HG02571 (cell line): ENCODE measurements around the gene MAML2.

ENCODE experiments used
- ATAC-seq: cut with Tn5 transposase; IDR thresholded peaks from one replicate; pipeline ENCODE4 v1.9.1; 2021; ENCODE audit warnings: mild to moderate bottlenecking, moderate library complexity; ENCODE audit not compliant: unreplicated experiment

MAML2 gene

DNA sequence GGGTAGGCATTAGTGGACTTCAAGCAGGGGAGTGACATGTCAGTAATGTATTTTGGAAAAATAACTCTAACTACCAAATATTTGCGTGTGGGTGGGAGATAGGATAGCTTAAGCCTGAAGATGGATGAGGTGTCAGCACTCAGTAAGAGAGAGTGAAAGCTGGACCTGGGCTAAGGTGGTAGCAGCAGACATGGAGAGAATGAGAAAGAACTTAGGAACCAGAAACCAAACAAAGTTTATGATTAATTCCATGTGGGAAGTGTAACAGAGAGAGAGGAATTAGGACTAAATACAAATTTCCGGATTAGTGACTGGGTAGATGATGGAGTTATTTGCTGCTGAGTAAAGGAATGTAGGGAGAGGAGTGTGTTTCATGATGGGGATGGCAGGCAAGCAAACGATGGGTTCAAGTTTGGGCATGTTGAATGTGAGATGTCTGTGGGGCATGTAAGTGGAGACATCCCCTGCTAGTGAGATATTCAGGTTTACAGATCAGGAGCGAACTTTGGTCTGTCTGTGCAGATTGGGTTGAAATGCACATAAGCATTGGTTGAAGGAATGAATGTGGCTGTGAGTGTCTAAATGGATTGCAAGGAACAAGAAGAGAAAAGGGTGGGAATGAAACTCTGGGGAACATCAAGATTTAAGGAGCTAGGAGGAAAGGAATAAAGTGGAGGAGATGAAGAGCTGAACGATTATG lies 233.5 kb downstream of the MAML2 start:
- ATAC-seq = no peak

DNA sequence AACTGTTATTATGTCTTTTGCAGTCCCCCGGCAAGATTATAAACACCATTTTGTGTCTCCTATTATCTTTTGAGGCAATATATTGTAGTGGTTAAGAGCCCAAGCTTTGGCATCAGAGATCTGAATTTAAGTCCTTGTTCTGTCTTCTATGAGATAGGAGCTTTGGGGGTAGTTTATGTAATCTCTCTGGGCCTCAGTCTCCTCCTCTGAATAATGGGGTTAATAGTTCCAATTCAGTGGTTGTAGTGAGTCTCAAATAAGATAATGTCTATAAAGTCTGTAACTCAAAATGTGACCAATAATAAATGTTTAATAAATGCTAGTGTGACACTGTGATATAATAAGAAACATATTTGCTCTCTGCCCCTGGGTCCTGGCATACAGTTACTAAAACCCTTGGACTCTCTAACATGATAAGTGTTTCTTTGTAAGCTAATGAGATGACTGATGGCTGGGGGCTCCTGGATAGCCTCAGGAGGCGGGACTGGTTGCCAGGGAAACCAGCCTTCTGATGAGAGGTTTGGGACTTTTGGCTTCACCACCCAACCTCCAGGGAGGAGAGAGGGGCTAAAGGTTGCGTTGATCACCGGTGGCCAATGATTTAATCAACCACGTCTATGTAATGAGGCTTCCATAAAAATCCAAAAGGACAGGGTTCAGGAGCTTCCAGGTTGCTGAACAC lies 235.7 kb downstream of the MAML2 start:
- no peak for ATAC-seq

DNA sequence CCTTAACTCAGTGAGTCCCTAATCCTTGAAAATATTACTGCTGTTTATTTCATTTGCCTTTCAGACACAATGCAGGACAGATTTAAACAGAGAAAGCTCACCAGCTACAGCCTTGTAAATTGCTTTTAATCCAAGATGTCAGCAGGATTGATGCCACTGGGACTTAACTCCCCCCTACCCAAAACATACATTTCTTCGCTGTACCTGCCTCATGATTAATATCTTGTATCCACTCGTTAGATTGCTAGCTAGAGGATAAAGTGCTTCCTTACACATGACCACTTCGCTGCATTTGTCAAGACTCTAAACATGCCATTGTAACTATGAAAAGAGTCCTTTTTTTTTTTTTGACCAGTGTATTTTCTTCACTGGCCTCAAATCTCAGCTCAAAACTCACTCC lies 236.3 kb downstream of the MAML2 start:
- ATAC-seq = no peak

DNA sequence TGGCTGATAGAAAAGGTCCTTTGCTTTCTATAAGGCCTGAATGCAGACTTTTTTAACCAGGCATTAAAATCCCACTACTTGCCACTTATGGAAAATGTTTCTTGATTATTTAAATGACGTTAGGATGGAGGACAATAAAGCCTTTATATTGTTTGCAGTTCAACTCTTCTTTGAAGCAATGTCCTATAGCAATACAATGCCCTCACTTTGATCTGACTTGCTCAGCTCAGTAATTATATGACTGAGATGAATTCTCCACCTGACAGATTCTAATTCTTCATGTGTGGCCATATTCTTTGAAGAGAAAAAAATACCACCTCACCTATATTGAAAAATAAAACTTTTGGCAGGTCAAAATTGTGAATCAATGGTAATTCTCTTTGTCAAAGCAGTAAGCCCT lies 237.1 kb downstream of the MAML2 start:
- no peak for ATAC-seq

DNA sequence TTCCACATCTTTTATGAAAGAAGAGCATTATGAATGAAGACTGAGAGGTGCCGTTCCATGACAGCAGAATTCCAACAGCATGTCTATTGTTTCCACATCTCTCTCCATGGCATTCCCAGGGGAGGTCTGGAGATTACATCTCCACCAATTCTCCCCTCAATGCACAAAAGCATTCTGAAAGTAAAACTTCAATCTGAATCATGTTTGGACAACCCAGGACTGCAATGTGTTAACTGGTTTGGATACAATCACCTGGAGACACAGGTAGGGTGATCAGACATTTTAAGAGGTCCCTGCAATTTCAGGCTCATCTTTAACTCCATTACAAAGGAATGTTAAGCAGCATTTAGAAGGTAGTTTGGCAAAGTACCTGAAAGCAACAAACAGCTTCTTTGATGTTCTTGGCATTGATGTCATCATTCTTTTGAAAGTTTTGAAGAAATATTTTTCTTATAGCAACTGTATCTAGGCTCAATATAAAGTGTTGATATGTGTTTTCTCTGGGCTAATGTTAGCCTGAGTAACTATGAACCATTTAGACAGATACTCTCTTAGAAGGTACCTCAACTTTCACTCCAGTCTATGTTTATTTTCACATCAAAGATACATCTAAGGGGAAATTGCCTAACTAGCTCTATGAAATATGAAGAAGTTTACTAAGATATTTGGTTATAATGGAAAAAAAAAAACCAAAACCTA lies 237.6 kb downstream of the MAML2 start:
- no peak for ATAC-seq

GRCh38 chr11:96104496-96104895 lies 238.5 kb downstream of the MAML2 start:
- ATAC-seq = no peak

GRCh38 chr11:96103721-96104120 lies 239.3 kb downstream of the MAML2 start:
- ATAC-seq = no peak

DNA sequence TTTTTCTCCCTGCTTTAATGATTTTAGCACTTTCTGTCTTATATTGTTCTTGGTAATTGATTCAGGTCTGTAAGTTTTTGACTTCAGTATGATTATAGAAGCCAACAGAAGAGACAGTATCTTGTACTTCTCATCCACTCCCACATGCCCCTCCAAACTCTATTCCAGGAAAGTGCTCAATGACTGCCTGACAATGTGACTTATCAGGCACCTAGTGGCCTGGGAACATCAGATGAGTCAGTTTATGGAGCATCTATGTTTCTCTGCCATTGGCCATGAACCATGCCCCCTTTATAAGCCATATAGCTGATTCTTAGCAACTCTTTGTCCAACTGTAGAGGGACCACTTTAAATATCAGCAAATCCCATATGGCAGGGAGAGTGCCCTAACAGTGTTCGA lies 239.9 kb downstream of the MAML2 start:
- ATAC-seq = no peak

DNA sequence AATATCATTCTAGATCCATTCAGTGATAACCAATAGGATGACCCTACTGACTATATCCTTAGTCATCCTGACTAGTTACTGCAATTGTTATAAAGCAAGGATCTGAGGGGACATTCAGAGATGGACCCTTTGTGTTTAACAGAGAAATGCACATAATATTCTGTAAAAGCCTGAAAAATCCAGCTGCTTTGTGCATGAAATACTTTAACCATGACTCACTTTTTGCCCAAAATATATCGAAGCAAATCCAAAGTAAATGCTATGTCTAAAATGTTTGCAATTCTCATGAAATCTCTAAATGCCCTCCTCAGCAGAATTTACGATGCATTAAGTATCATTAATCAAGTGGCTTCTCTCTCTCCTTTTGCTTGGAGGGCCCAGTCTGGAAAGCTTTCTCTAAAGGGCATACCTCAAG lies 240.3 kb downstream of the MAML2 start:
- no peak for ATAC-seq

GRCh38 chr11:96101146-96101545 lies 241.8 kb downstream of the MAML2 start:
- ATAC-seq = no peak

DNA sequence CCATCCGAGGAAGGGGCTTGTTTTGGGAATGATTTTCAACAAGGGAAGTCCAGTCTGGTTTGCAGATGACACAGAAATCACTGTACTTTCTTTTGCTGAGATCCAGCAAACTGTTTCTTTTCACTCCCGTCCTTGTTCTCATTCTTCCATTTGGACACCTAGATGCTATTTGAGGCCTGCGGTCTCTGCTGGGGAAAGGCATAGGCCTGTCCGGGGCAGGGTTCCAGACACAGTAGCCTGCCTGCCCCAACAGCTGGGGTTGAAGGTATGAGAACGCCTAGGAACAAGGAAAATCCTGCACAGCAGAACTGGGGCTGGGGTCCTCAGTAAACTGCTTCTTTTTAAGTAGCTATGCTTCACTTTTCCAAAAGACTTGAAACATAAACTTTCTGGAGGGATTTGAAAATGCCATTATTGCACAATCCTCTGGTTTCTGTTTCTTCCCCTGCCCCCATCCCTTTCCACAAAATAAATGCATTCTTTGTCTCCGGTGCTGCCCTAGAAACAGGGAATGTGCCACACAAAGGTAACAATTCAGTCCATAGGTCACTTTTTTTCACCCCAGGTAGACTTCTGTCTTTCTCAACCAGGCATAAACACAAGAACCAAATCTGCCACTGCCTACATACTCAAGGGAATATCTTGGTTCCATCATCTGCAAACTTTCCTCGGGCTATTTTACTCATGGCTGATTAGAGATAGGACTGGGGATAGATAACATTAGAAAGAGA lies 244.3 kb downstream of the MAML2 start:
- ATAC-seq = no peak

GRCh38 chr11:96097844-96098421 lies 245.1 kb downstream of the MAML2 start:
- no peak for ATAC-seq

GRCh38 chr11:96096360-96096759 lies 246.6 kb downstream of the MAML2 start:
- ATAC-seq = no peak

DNA sequence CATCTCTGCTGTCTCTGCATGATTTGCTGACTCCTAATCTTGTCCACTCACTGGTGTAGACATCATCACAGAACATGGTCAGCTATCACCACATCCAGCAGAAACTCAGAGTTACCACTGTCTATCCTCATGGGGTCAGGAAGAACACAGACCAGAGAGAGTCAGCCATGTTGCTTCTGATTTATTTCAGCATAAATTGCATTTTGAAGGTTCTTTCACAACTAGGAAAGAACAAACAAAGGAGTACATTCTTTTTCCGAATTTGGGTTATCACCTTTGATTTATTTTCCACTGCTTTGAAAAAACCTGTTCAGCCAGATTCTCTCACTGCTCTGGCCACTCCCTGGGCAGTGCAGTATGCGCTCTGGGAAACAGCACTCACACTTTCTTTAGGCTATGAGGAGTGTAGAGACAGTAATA lies 247.1 kb downstream of the MAML2 start:
- ATAC-seq = no peak

- ATAC-seq = no peak
Measured at GRCh38 chr11:96094156-96094555, 248.8 kb downstream of the MAML2 start.

DNA sequence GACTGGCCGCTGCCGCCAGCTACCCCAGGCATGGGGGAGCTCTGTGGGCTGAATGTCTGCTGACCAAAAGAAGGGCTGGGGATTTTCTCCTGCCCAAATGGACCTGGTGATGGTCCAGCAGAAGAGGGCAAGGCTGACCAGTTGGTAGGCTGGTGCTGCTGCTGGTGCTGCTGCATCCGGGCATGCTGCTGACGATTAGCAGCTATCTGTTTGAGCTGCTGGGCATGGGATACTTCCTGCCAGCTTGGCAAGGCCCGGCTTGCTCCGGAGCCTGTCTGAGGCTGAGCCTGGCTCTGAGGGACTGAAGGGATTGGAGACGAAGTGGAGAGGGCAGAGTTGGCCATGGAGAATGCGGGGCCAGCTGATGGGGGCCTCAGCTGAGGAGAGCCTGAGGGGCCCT lies 250.5 kb downstream of the MAML2 start:
- no peak for ATAC-seq

DNA sequence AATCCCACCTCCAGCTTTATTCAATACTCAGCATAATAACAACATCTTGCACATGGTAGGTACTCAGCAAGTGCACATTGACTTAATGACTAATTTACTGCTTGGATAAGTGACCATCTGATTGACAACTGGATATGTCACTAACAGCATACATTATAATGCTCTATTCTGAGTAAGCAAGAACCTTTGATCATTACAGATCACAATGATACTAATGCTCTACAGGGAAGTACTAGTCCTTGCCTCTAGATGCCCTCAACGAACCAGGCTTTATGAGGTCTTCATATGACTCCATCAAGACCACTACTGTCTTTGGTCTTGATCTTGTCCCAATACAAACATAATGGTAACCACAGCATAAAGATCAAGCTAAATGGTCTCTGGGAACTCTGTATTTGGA lies 251.5 kb downstream of the MAML2 start:
- peak; percentile 56 for ATAC-seq

GRCh38 chr11:96090711-96091110 lies 252.3 kb downstream of the MAML2 start:
- no peak for ATAC-seq

- no peak for ATAC-seq
Measured at GRCh38 chr11:96088914-96089313, 254.1 kb downstream of the MAML2 start.

- ATAC-seq = no peak
Measured at GRCh38 chr11:96086111-96086510, 256.9 kb downstream of the MAML2 start.

- ATAC-seq = no peak
Measured at GRCh38 chr11:96085319-96085930, 257.6 kb downstream of the MAML2 start.
